Activated CD4-positive, CD25-positive, alpha-beta regulatory T cell treated with anti-CD3 and anti-CD28 coated beads, Interleukin-2, amount 50 U/mL, for 72 hours (primary cell): ENCODE results near the gene CDIPT.

Source experiments
- DNase-seq: peaks from one replicate; pipeline ENCODE4 v3.0.0; 2021

CDIPT gene

GRCh38 chr16:29809031-29809747, 53.8 kb downstream of the CDIPT start:
- no peak for DNase-seq
